K562 (cell line): ENCODE measurements around the gene ZIC2. TPM values are rescaled to one million over a fixed set of nuclear protein-coding genes. Genes with fewer than 3 reads are reported as not detected.
A peak's percentile ranks its signal among the peaks of the same experiment; 100 is the strongest.

ENCODE experiments used
- BHLHE40 ChIP-seq: IDR thresholded peaks from 2 replicates; pipeline ENCODE4 v1.6.1; 2011; ENCODE audit warnings: low read length, improper control_type of control experiment
- EP300 ChIP-seq: IDR thresholded peaks from 2 replicates; pipeline ENCODE4 v1.6.1; 2012; ENCODE audit warnings: low read length, improper control_type of control experiment
- FOSL1 ChIP-seq: fragments of 200-800 bp; sonication (Bioruptor generic); conservative IDR thresholded peaks from 2 replicates; pipeline ENCODE4 v1.6.1; 2016; ENCODE audit warnings: missing genetic modification characterization, missing compliant biosample characterization
- MIER1 ChIP-seq: fragments of 450-650 bp; IDR thresholded peaks from 2 replicates; pipeline ENCODE4 v1.6.1; 2016; ENCODE audit warnings: antibody characterized with exemption, mild to moderate bottlenecking, low read depth
- NEUROD1 ChIP-seq: fragments of 150-350 bp; IDR thresholded peaks from 2 replicates; pipeline ENCODE4 v1.6.1; 2014; ENCODE audit warnings: borderline replicate concordance, low read length, low read depth; ENCODE audit not compliant: partially characterized antibody
- NR2F6 ChIP-seq: fragments of 450-650 bp; formaldehyde crosslinking; IDR thresholded peaks from 2 replicates; pipeline ENCODE4 v1.4.0; 2020; ENCODE audit warnings: mild to moderate bottlenecking
- NRF1 ChIP-seq, 2 experiments: fragments of 450-650 bp; IDR thresholded peaks in 1 of 2; conservative IDR thresholded peaks in 1 of 2; 2 replicates each; pipeline ENCODE4 v1.6.1; 2014; ENCODE audit warnings: mild to moderate bottlenecking in 2 of 2
- RB1 ChIP-seq: fragments of 450-650 bp; IDR thresholded peaks from 2 replicates; pipeline ENCODE4 v1.6.1; 2017; ENCODE audit warnings: low read depth, mild to moderate bottlenecking
- SREBF2 ChIP-seq: sonication (generic); formaldehyde crosslinking; IDR thresholded peaks from 2 replicates; pipeline ENCODE4 v1.4.0; 2020; ENCODE audit warnings: mild to moderate bottlenecking, missing genetic modification reagents
- ZNF12 ChIP-seq: sonication (generic); formaldehyde crosslinking; IDR thresholded peaks from 2 replicates; pipeline ENCODE4 v1.4.0; 2020; ENCODE audit warnings: mild to moderate bottlenecking, missing genetic modification reagents
- ZNF444 ChIP-seq: fragments of 250-450 bp; sonication (Bioruptor Pico); IDR thresholded peaks from 2 replicates; pipeline ENCODE4 v1.4.0; 2020; ENCODE audit warnings: mild to moderate bottlenecking, moderate library complexity
- ZZZ3 ChIP-seq: fragments of 450-650 bp; IDR thresholded peaks from 2 replicates; pipeline ENCODE4 v1.6.1; 2016; ENCODE audit warnings: antibody characterized with exemption, mild to moderate bottlenecking, moderate library complexity
- polyA plus RNA-seq, 8 experiments: library from polyadenylated mRNA; depleted of rRNA in 4 of 8; stranded (reverse) in 5 of 8; unstranded in 3 of 8; fragments of >200 nt; fragmentation: Nextera tagmentation in 2 of 8; fragmentation: Illumina TruSeq in 1 of 8; extraction: Ambion mirVana in 2 of 8; extraction: Trizol in 1 of 8; gene quantifications; 2 replicates each; pipeline versions ENCODE4 v1.2.1 to v1.2.3, GENCODE V29; 2011 to 2014; ENCODE audit warnings: inconsistent platforms in 1 of 8, missing spikeins in 1 of 8
- total RNA-seq, 7 experiments: library from RNA; depleted of rRNA in 6 of 7; stranded (reverse); fragments of >200 nt in 6 of 7; fragmentation: Illumina TruSeq in 2 of 7; extraction: Trizol in 2 of 7; gene quantifications; 2 replicates each; pipeline versions ENCODE4 v1.2.1 to v1.2.3, GENCODE V29; 2011 to 2021; ENCODE audit warnings: low replicate concordance in 1 of 7
- TF ChIP-seq, protein P1 (sequence below): sonication (generic); formaldehyde crosslinking; IDR thresholded peaks from 2 replicates; pipeline ENCODE4 v1.8.0; 2022; ENCODE audit warnings: missing genetic modification reagents, mild to moderate bottlenecking, borderline replicate concordance

Gene ZIC2
- total and polyA plus RNA-seq, 9 of the 15 experiments (the other 6 are each of a cell fraction or from before 2014, with no cell fraction given) = 1.8 to 18.0 (median 4.5) TPM

DNA sequence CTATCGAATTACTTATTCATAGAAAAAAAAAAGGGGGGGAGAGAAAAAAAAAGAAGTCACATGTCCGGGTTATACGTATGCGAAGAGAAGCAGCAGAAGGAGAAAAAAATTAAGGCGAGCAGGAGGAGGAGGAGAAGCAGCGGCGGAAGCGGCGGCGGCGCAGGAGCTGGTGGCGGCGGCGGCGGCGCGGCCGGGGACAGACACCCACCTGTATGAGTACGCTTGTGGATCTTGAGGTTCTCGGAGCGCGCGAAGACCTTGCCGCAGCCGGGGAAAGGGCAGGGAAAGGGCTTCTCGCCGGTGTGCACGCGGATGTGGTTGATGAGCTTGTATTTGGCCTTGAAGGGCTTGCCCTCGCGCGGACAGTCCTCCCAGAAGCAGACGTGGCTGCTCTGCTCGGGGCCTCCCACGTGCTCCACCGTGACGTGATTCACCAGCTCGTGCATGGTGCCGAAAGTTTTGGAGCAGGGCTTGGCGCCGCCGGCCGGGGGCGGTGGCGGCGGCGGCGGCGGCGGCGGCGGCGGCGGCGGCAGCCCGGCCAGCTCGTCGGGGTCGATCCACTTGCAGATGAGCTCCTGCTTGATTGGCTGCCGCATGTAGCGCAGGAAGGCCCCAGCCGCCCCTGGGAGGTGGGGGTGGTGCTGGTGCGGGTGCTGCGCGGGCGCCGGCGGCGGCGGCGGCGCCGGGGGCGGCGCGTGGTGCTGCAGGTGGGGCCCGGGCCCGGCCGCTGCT, 11.5 kb upstream of the ZIC2 start (continued):
- TF ChIP-seq NR2F6 (no peak), MIER1 (no peak), NEUROD1 (no peak), SREBF2 (CRISPR knock-in tag) (no peak), RB1 (no peak), ZNF444 (CRISPR knock-in tag) (no peak), ZZZ3 (no peak), EP300 (no peak), NRF1 (conservative IDR thresholded peaks at IDR 0.05 in 1 of 2, IDR thresholded peaks at IDR 0.05 in 1 of 2) (peak; percentile 24 to 45; a peak in 1 of 4 replicates), ZNF12 (no peak), FOSL1 (peak; percentile 39; the same call in 1 of the 2 replicates), BHLHE40 (peak; percentile 54; the same call in 1 of the 2 replicates)
- TF ChIP-seq, protein P1, sequence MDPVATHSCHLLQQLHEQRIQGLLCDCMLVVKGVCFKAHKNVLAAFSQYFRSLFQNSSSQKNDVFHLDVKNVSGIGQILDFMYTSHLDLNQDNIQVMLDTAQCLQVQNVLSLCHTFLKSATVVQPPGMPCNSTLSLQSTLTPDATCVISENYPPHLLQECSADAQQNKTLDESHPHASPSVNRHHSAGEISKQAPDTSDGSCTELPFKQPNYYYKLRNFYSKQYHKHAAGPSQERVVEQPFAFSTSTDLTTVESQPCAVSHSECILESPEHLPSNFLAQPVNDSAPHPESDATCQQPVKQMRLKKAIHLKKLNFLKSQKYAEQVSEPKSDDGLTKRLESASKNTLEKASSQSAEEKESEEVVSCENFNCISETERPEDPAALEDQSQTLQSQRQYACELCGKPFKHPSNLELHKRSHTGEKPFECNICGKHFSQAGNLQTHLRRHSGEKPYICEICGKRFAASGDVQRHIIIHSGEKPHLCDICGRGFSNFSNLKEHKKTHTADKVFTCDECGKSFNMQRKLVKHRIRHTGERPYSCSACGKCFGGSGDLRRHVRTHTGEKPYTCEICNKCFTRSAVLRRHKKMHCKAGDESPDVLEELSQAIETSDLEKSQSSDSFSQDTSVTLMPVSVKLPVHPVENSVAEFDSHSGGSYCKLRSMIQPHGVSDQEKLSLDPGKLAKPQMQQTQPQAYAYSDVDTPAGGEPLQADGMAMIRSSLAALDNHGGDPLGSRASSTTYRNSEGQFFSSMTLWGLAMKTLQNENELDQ = no peak
- TF ChIP-seq, all 486 proteins: peak for 45
